ENCODE measurements around the gene GALNT2. TPM values are rescaled to one million over a fixed set of nuclear protein-coding genes. Genes with fewer than 3 reads are reported as not detected.
A peak's percentile ranks its signal among the peaks of the same experiment; 100 is the strongest.

Gene GALNT2
- polyA plus RNA-seq, 3 donors: 19.6 to 25.6 (median 23.4) TPM

GRCh38 chr1:230073371-230074035 lies 6.5 kb downstream of the GALNT2 start:
- intact Hi-C loops (cut with micrococcal nuclease): no loop called here
- no peaks in the 10 kb centered on the region for H3K9me3 ChIP-seq (replicated peaks in 1 of 2; ENCODE audit: control insufficient read depth in 1 of 2, insufficient read depth in 1 of 2, low read length in 2 of 2)
- H3K9me3 Mint-ChIP-seq: no peaks in the 10 kb centered on the region
- no peak overlapping the region for H3K27ac ChIP-seq (ENCODE audit: low read depth in 1 of 2, low read length in 2 of 2)
- H3K4me3 Mint-ChIP-seq: no peak overlapping the region
- no peak overlapping the region for H3K4me2 ChIP-seq (replicated peaks; ENCODE audit: extremely low read depth, low read length, poor library complexity, severe bottlenecking)
- DNase-seq: no peak
- H3K27me3 Mint-ChIP-seq (ENCODE audit: low read depth in 3 of 3): peaks cover 1 to 5% (median 2%) of the 10 kb centered on the region in 3 donors
- H3K9ac ChIP-seq (ENCODE audit: insufficient read depth, low read length, poor library complexity, severe bottlenecking): no peak overlapping the region
- peaks cover 99% of the 10 kb centered on the region for H4K20me1 ChIP-seq (ENCODE audit: insufficient read depth, low read length)
- WGBS (ENCODE audit: insufficient coverage): 94% methylated on average over 2 of the region's 4 CpGs
- H3K79me2 ChIP-seq (ENCODE audit: insufficient read depth, low read length): peaks cover 99% of the 10 kb centered on the region
- H3K4me3 ChIP-seq (replicated peaks in 1 of 3; ENCODE audit: low read depth in 2 of 3, low read length in 3 of 3): no peak overlapping the region
- no peaks in the 10 kb centered on the region for H3K27me3 ChIP-seq (ENCODE audit: control insufficient read depth in 2 of 2, insufficient read depth in 2 of 2, low read length in 2 of 2)
- peaks cover 55% of the 10 kb centered on the region for H3K4me1 Mint-ChIP-seq
- no peak overlapping the region for H2AFZ ChIP-seq (ENCODE audit: insufficient read depth, low read depth, low read length, poor library complexity, severe bottlenecking)
- no peak for TF ChIP-seq CTCF (IDR thresholded peaks at IDR 0.05)
- peaks cover 0 to 22% of the 10 kb centered on the region in 2 donors for H3K36me3 ChIP-seq (replicated peaks in 1 of 2; ENCODE audit: control insufficient read depth in 1 of 2, insufficient read depth in 2 of 2, low read length in 2 of 2)
- peaks cover 9 to 10% of the 10 kb centered on the region in 2 donors for H3K4me1 ChIP-seq (ENCODE audit: control insufficient read depth in 1 of 2, insufficient read depth in 2 of 2, low read length in 2 of 2)
- H3K36me3 Mint-ChIP-seq: peaks cover 15 to 25% of the 10 kb centered on the region in 2 donors
- peak overlapping the region in 3 of 7 donors; percentile 18 to 50 (median 21) for H3K27ac Mint-ChIP-seq

GRCh38 chr1:230074270-230074669 lies 7.2 kb downstream of the GALNT2 start:
- no peak overlapping the region for H3K4me3 ChIP-seq (replicated peaks in 1 of 3; ENCODE audit: low read depth in 2 of 3, low read length in 3 of 3)
- peaks cover 2 to 3% of the 10 kb centered on the region in 2 donors for H3K4me1 ChIP-seq (ENCODE audit: control insufficient read depth in 1 of 2, insufficient read depth in 2 of 2, low read length in 2 of 2)
- no peak overlapping the region for H3K4me2 ChIP-seq (replicated peaks; ENCODE audit: extremely low read depth, low read length, poor library complexity, severe bottlenecking)
- no peak overlapping the region for H3K9ac ChIP-seq (ENCODE audit: insufficient read depth, low read length, poor library complexity, severe bottlenecking)
- peaks cover 99% of the 10 kb centered on the region for H4K20me1 ChIP-seq (ENCODE audit: insufficient read depth, low read length)
- peaks cover 0 to 22% of the 10 kb centered on the region in 2 donors for H3K36me3 ChIP-seq (replicated peaks in 1 of 2; ENCODE audit: control insufficient read depth in 1 of 2, insufficient read depth in 2 of 2, low read length in 2 of 2)
- TF ChIP-seq CTCF (IDR thresholded peaks at IDR 0.05): no peak
- intact Hi-C loops (cut with micrococcal nuclease): no loop called here
- H2AFZ ChIP-seq (ENCODE audit: insufficient read depth, low read depth, low read length, poor library complexity, severe bottlenecking): no peak overlapping the region
- DNase-seq: no peak
- 100% methylated on average over 2 of the region's 4 CpGs for WGBS (ENCODE audit: insufficient coverage)
- H3K4me3 Mint-ChIP-seq: no peak overlapping the region
- H3K27ac Mint-ChIP-seq: no peak overlapping the region
- H3K27me3 ChIP-seq (ENCODE audit: control insufficient read depth in 2 of 2, insufficient read depth in 2 of 2, low read length in 2 of 2): no peaks in the 10 kb centered on the region
- no peaks in the 10 kb centered on the region for H3K9me3 Mint-ChIP-seq
- peaks cover 0 to 5% (median 0%) of the 10 kb centered on the region in 3 donors for H3K27me3 Mint-ChIP-seq (ENCODE audit: low read depth in 3 of 3)
- peaks cover 12 to 25% of the 10 kb centered on the region in 2 donors for H3K36me3 Mint-ChIP-seq
- H3K9me3 ChIP-seq (replicated peaks in 1 of 2; ENCODE audit: control insufficient read depth in 1 of 2, insufficient read depth in 1 of 2, low read length in 2 of 2): no peaks in the 10 kb centered on the region
- H3K27ac ChIP-seq (ENCODE audit: low read depth in 1 of 2, low read length in 2 of 2): no peak overlapping the region
- H3K4me1 Mint-ChIP-seq: peaks cover 47% of the 10 kb centered on the region
- peaks cover 99% of the 10 kb centered on the region for H3K79me2 ChIP-seq (ENCODE audit: insufficient read depth, low read length)

Measured in CD14-positive monocyte (primary cell).